Measurements from ENCODE around the gene MYRF.

The MYRF gene

DNA sequence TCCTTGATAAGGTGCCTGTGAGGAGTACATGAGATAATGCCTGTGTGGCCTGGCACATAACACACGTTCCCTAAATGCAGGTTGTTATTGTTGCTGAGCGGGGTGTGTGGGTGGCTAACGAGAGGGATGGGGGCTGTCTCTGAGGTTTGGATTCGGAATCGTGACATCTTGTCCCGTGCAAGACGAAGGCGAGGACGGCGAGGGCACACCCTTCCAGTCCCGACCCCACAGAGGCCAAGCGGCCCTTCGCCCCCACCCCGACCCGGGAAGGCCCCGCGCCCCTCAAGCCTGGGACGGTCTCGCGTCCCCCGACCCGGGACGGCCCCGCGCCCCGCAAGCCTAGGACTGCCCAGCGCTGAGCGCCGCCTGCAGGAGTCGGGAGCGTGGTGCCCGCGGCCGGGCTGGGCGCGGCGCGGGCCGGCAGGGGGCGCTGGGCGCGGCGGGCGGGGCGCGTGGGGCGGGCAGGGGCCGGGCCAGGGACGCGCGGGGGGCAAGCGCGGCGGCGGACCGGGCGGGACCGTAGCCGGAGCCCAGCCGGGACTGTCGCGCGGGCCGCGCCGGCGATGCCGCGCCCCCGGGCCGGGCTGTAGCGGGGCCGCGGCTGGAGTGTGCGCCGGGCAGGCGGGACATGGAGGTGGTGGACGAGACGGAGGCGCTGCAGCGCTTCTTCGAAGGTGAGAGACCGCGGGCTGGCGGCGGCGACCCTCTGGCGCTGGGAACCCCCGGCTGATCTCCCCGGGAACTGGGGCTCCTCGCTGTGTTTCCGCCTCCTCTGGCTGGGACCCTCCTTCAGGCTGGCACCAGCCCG is at the start of gene MYRF:
Gene MYRF, plus strand, starts transcription at position 520 of the 808 bp plus-strand sequence. Its CDS starts 109 bp downstream, at position 629.
- Histone ChIP-seq H3K4me1 (ENCODE audit: insufficient read depth, low read length) (peaks cover 31% of the 10 kb centered on the region), H2AFZ (ENCODE audit: low read depth, low read length) (peak within 1 kb of the TSS; percentile 60), H3K4me3 (ENCODE audit: low read length) (peak within 1 kb of the TSS; percentile 50), H3K27me3 (ENCODE audit: insufficient read depth, low read length) (no peaks in the 10 kb centered on the region), H3K36me3 (ENCODE audit: insufficient read depth, low read length) (no peaks in the 10 kb centered on the region), H3K9me3 (ENCODE audit: low read length) (no peaks in the 10 kb centered on the region)

DNA sequence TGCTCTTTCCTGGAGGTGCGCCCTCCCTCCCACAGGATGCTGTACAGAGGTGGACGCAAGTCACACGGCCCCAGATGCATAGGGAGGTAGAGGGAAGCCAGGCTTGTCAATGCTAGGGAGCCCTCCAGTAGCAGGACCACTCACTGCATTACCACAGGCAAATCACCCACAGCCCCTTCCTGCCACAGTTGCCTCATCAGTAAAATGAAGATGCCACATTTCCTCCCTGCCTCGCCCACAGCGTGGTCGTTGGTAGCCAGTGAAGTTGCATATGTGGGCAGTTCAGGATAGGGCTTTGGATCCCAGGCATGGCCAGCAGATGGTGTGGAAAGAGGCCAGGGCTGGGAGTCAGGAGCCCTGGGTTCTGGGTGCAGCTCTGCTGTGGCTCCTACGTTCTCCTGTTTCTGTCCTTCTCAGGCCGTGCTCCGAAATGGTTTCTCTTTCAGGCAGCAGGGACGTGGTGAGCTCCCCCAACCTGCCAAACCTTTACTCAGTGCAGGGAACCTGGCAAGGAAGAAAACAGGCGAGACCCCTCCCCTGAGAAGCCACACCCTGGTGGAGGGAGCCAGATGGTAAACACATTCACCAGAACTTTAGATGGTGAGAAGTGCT is 49.6 kb upstream of the MYRF start:
- H3K36me3 ChIP-seq (ENCODE audit: insufficient read depth, low read length), result no peaks in the 10 kb centered on the region
- H3K4me1 ChIP-seq (ENCODE audit: insufficient read depth, low read length), result peaks cover 11% of the 10 kb centered on the region
- no peak overlapping the region for H2AFZ ChIP-seq (ENCODE audit: low read depth, low read length)
- H3K27me3 ChIP-seq (ENCODE audit: insufficient read depth, low read length), result no peaks in the 10 kb centered on the region
- no peaks in the 10 kb centered on the region for H3K9me3 ChIP-seq (ENCODE audit: low read length)
- H3K4me3 ChIP-seq (ENCODE audit: low read length), result no peak overlapping the region

- Histone ChIP-seq H3K9me3 (ENCODE audit: low read length) (no peaks in the 10 kb centered on the region), H2AFZ (ENCODE audit: low read depth, low read length) (no peak overlapping the region), H3K4me3 (ENCODE audit: low read length) (no peak overlapping the region), H3K27me3 (ENCODE audit: insufficient read depth, low read length) (no peaks in the 10 kb centered on the region), H3K4me1 (ENCODE audit: insufficient read depth, low read length) (peaks cover 11% of the 10 kb centered on the region), H3K36me3 (ENCODE audit: insufficient read depth, low read length) (no peaks in the 10 kb centered on the region)
Measured at GRCh38 chr11:61704838-61705237, 47.6 kb upstream of the MYRF start.

GRCh38 chr11:61706452-61707400 is 45.7 kb upstream of the MYRF start:
- H3K4me3 ChIP-seq (ENCODE audit: low read length), result no peak overlapping the region
- no peaks in the 10 kb centered on the region for H3K27me3 ChIP-seq (ENCODE audit: insufficient read depth, low read length)
- H3K4me1 ChIP-seq (ENCODE audit: insufficient read depth, low read length), result peaks cover 4% of the 10 kb centered on the region
- H2AFZ ChIP-seq (ENCODE audit: low read depth, low read length), result no peak overlapping the region
- H3K9me3 ChIP-seq (ENCODE audit: low read length), result no peaks in the 10 kb centered on the region
- H3K36me3 ChIP-seq (ENCODE audit: insufficient read depth, low read length), result no peaks in the 10 kb centered on the region

DNA sequence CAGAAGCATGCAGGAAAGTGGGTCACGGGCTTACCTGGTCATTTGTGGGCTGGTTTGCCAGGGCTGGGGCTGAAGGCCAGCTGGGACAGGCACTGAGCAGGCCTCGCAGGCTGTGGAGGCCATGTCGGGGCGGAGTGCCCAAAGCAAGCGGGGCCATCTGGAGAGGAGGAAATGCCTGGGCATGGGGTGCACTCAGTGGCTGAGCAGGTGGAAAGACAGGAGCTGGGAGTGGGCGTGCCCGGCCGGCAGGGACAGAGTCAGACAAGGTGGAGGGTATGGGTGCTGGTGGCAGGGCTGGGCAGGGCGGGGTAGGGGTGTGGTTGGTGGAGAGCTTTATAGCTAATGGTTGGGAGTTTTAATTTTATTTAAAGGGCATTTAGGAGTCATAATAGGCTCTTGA is 44.9 kb upstream of the MYRF start:
- Histone ChIP-seq H2AFZ (ENCODE audit: low read depth, low read length) (no peak overlapping the region), H3K4me3 (ENCODE audit: low read length) (no peak overlapping the region), H3K4me1 (ENCODE audit: insufficient read depth, low read length) (peaks cover 8% of the 10 kb centered on the region), H3K9me3 (ENCODE audit: low read length) (no peaks in the 10 kb centered on the region), H3K27me3 (ENCODE audit: insufficient read depth, low read length) (no peaks in the 10 kb centered on the region), H3K36me3 (ENCODE audit: insufficient read depth, low read length) (no peaks in the 10 kb centered on the region)

- no peak overlapping the region for H3K4me3 ChIP-seq (ENCODE audit: low read length)
Measured at GRCh38 chr11:61709110-61709509, 43.3 kb upstream of the MYRF start.

DNA sequence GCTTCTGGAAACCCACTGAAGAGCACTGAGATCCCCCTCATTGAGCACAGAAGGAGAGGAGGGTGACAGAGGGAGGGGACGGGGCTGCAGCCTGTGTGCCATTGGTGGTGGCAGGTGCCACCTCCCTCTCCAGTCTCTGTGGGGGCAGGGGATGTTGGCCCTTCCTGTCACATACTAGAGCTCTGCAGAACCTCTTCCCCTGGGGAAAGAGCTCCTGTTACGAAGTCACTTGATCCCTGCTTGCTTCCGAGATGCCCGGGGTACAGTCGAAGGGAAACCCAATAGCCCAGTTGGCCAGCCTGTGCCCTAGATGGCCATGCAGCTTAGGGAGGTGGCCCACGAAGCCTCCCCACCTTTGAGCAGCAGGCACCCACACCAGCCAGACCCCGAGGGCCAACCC is 42.9 kb upstream of the MYRF start:
- H3K4me3 ChIP-seq (ENCODE audit: low read length), result no peak overlapping the region
- H3K36me3 ChIP-seq (ENCODE audit: insufficient read depth, low read length), result no peaks in the 10 kb centered on the region
- H3K9me3 ChIP-seq (ENCODE audit: low read length), result no peaks in the 10 kb centered on the region
- no peak overlapping the region for H2AFZ ChIP-seq (ENCODE audit: low read depth, low read length)
- no peaks in the 10 kb centered on the region for H3K27me3 ChIP-seq (ENCODE audit: insufficient read depth, low read length)
- peaks cover 8% of the 10 kb centered on the region for H3K4me1 ChIP-seq (ENCODE audit: insufficient read depth, low read length)

More at GRCh38 chr11:61709110-61709509, 43.3 kb upstream of the MYRF start:
- Histone ChIP-seq H2AFZ (ENCODE audit: low read depth, low read length) (no peak overlapping the region), H3K36me3 (ENCODE audit: insufficient read depth, low read length) (no peaks in the 10 kb centered on the region), H3K27me3 (ENCODE audit: insufficient read depth, low read length) (no peaks in the 10 kb centered on the region), H3K4me1 (ENCODE audit: insufficient read depth, low read length) (peaks cover 8% of the 10 kb centered on the region), H3K9me3 (ENCODE audit: low read length) (no peaks in the 10 kb centered on the region)

DNA sequence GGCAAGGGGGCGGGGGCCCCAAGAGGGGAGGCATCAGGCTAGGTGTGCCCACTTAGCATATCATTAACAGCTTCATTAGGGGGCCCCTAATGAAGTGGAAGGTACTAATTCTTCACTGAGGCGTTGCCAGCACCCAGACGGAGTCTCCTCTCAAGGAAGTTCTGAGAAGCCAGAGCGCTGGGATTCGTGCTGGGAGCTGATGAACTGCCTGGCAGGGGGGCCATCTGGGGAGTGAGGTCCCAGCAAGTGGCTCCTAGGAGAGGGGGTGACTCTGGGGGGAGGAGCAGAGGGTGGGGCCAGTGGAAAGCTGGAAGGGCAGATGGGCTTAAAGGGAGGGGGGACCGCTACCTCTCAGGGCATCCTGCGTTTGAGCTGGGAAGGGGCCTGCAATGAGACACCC is 42.4 kb upstream of the MYRF start:
- H3K27me3 ChIP-seq (ENCODE audit: insufficient read depth, low read length), result no peaks in the 10 kb centered on the region
- H3K36me3 ChIP-seq (ENCODE audit: insufficient read depth, low read length), result no peaks in the 10 kb centered on the region
- H3K9me3 ChIP-seq (ENCODE audit: low read length), result no peaks in the 10 kb centered on the region
- no peak overlapping the region for H3K4me3 ChIP-seq (ENCODE audit: low read length)
- H2AFZ ChIP-seq (ENCODE audit: low read depth, low read length), result no peak overlapping the region
- peaks cover 8% of the 10 kb centered on the region for H3K4me1 ChIP-seq (ENCODE audit: insufficient read depth, low read length)

DNA sequence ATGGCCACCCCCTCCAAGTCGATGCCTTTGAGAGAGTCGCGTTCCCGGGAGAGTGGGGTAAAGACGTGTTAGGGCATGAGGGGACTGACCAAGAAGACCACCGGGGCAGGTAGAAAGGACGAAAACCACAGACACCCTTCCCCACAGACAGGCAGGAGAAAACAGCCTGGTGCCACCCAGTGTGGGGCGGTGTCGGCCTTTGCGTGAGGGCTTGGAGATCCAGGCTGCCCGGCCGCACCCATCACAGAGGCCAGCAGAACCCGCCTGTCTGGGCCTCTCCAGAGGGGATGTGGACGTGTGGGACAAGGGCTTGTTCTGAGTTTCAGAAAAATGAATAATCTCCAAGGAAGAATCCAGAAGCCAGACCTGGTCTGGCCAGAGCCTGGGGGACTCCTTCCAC is 41.4 kb upstream of the MYRF start:
- H3K4me3 ChIP-seq (ENCODE audit: low read length), result no peak overlapping the region
- H3K4me1 ChIP-seq (ENCODE audit: insufficient read depth, low read length), result peaks cover 8% of the 10 kb centered on the region
- H3K9me3 ChIP-seq (ENCODE audit: low read length), result no peaks in the 10 kb centered on the region
- no peaks in the 10 kb centered on the region for H3K36me3 ChIP-seq (ENCODE audit: insufficient read depth, low read length)
- H3K27me3 ChIP-seq (ENCODE audit: insufficient read depth, low read length), result no peaks in the 10 kb centered on the region
- H2AFZ ChIP-seq (ENCODE audit: low read depth, low read length), result no peak overlapping the region

- no peak overlapping the region for H2AFZ ChIP-seq (ENCODE audit: low read depth, low read length)
- no peaks in the 10 kb centered on the region for H3K27me3 ChIP-seq (ENCODE audit: insufficient read depth, low read length)
- no peak overlapping the region for H3K4me3 ChIP-seq (ENCODE audit: low read length)
- H3K36me3 ChIP-seq (ENCODE audit: insufficient read depth, low read length), result no peaks in the 10 kb centered on the region
- H3K9me3 ChIP-seq (ENCODE audit: low read length), result no peaks in the 10 kb centered on the region
- peaks cover 8% of the 10 kb centered on the region for H3K4me1 ChIP-seq (ENCODE audit: insufficient read depth, low read length)
Measured at GRCh38 chr11:61711498-61711897, 40.9 kb upstream of the MYRF start.

DNA sequence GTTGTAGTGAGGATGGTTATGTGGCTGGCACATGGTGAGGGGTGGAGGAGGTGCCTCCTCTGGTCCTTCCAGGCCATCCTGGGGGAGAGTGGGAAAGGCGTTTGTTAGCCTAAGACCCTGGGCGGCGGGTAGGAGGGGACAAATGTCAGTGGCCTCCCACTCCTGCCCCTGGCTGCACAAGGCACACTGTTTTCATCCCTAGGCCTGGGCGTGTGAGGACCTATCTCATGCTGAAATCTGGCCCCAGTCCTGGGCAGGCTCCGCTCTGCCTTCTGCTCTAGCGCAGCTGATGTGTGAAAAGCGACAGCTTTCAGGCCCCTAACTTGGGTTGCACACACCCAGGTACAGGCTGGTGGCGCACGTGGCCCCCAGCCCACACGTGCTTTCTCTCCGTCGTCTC is 40.1 kb upstream of the MYRF start:
- no peaks in the 10 kb centered on the region for H3K9me3 ChIP-seq (ENCODE audit: low read length)
- no peaks in the 10 kb centered on the region for H3K36me3 ChIP-seq (ENCODE audit: insufficient read depth, low read length)
- H2AFZ ChIP-seq (ENCODE audit: low read depth, low read length), result no peak overlapping the region
- H3K27me3 ChIP-seq (ENCODE audit: insufficient read depth, low read length), result no peaks in the 10 kb centered on the region
- H3K4me3 ChIP-seq (ENCODE audit: low read length), result no peak overlapping the region
- H3K4me1 ChIP-seq (ENCODE audit: insufficient read depth, low read length), result peaks cover 13% of the 10 kb centered on the region

DNA sequence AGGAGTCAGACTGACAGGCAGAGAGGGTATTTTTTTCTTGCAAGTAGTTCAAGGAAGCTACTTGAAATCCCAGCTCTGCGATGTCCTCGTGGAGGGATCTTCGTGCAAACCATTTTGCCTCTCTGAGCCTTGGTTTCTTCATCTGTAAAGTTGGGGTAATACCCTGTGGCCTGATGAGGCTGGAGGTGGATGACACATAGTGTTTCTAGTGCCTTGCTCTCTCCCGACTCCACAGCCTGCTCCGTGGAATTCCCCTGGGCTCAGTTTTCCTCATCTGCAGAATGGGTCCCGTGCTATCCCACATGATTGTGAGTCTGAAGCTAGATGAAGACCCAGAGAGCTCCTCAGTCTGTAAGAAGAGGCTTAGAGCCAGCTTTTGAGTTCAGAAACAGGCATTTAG is 39.6 kb upstream of the MYRF start:
- Histone ChIP-seq H3K4me1 (ENCODE audit: insufficient read depth, low read length) (peaks cover 18% of the 10 kb centered on the region), H3K9me3 (ENCODE audit: low read length) (no peaks in the 10 kb centered on the region), H3K27me3 (ENCODE audit: insufficient read depth, low read length) (no peaks in the 10 kb centered on the region), H2AFZ (ENCODE audit: low read depth, low read length) (no peak overlapping the region), H3K36me3 (ENCODE audit: insufficient read depth, low read length) (no peaks in the 10 kb centered on the region), H3K4me3 (ENCODE audit: low read length) (no peak overlapping the region)

DNA sequence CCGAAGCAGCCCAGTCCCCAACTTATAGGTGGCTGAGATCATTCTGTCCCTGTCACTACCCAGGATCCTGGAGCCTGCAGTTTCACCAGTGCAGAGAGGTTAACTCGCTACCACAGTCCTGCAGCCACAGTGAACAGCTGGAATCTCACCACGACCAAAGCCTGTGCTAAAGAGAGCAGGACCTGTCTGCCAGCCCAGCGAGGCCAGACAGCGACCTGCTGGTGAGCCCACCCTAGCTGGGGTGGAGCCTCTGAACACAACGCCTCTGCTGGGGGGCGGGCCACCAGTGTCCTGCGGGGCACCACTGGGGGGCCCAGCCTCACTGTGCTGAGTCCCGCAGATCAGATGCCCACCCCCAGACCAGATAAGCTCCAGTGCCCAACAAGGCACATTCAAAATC is 39.0 kb upstream of the MYRF start:
- H3K4me1 ChIP-seq (ENCODE audit: insufficient read depth, low read length), result peaks cover 22% of the 10 kb centered on the region
- no peaks in the 10 kb centered on the region for H3K27me3 ChIP-seq (ENCODE audit: insufficient read depth, low read length)
- no peaks in the 10 kb centered on the region for H3K36me3 ChIP-seq (ENCODE audit: insufficient read depth, low read length)
- H3K9me3 ChIP-seq (ENCODE audit: low read length), result no peaks in the 10 kb centered on the region
- no peak overlapping the region for H2AFZ ChIP-seq (ENCODE audit: low read depth, low read length)
- H3K4me3 ChIP-seq (ENCODE audit: low read length), result no peak overlapping the region

Measured in neuron (in vitro differentiated cells).